ENCODE results near the gene RASA4B. TPM values are rescaled to one million over a fixed set of nuclear protein-coding genes. Genes with fewer than 3 reads are reported as not detected.

RASA4B gene
- total and polyA plus RNA-seq, 2 donors (not counting 3 experiments of a cell fraction or from before 2014, with no cell fraction given), result 3.2 to 9.8 TPM

- Histone ChIP-seq H4K20me1 (replicated peaks; ENCODE audit: control insufficient read depth, extremely low read depth, insufficient read depth, low read length) (no peaks in the 10 kb centered on the region), H3K27me3 (ENCODE audit: control insufficient read depth in 2 of 2, insufficient read depth in 2 of 2, low read length in 2 of 2) (no peaks in the 10 kb centered on the region), H3K9me3 (replicated peaks; ENCODE audit: control insufficient read depth, insufficient read depth, low read length) (no peaks in the 10 kb centered on the region), H3K9me1 (replicated peaks; ENCODE audit: control insufficient read depth, extremely low read depth, insufficient read depth, low read length) (no peaks in the 10 kb centered on the region), H3K4me3 (replicated peaks in 1 of 3; ENCODE audit: insufficient read depth in 1 of 3, low read depth in 1 of 3, low read length in 3 of 3) (no peak overlapping the region), H3K27ac (ENCODE audit: insufficient read depth, low read depth, low read length) (no peak overlapping the region), H3K36me3 (ENCODE audit: control insufficient read depth in 2 of 2, extremely low read depth in 1 of 2, insufficient read depth in 2 of 2, low read length in 2 of 2) (peaks cover 4 to 9% of the 10 kb centered on the region in 2 experiments), H3K4me2 (ENCODE audit: insufficient read depth, low read length) (no peak overlapping the region), H3K4me1 (ENCODE audit: control insufficient read depth, extremely low read depth, insufficient read depth, low read length) (no peaks in the 10 kb centered on the region), H3K9ac (replicated peaks; ENCODE audit: extremely low read depth, insufficient read depth, low read length) (no peak overlapping the region), H3K79me2 (ENCODE audit: control insufficient read depth, insufficient read depth, low read length) (no peaks in the 10 kb centered on the region), H2AFZ (ENCODE audit: low read depth, low read length) (no peak overlapping the region)
- dilution Hi-C loops (cut with MboI; ENCODE audit: extremely low pct_ligation_motif_present, low sequenced_read_pairs), result no loop called here
- ChIA-PET POLR2A (no interaction called here), CTCF (interaction anchor here (1.5 kb wide), 1 partner anchor 21 kb away, joined by 5 read pairs; the partner anchor contains the start of gene ORAI2)
- no peak for TF ChIP-seq EZH2 (IDR thresholded peaks at IDR 0.05; ENCODE audit: borderline replicate concordance, low read depth, low read length, severe bottlenecking)
- no peak for TF ChIP-seq POLR2AphosphoS5 (IDR thresholded peaks at IDR 0.05; ENCODE audit: insufficient read depth, low read depth, low read length)
- TF ChIP-seq CTCF (IDR thresholded peaks at IDR 0.05; ENCODE audit: extremely low read depth in 1 of 2, insufficient read depth in 1 of 2, low read depth in 1 of 2, low read length in 2 of 2), result no peak
- BruUV-seq (replicated peaks), result no TSS peak
- no peak for DNase-seq (ENCODE audit: low read depth, low spot score)
- intact Hi-C loops (cut with micrococcal nuclease), result no loop called here
- no peak for FAIRE-seq
Observed at GRCh38 chr7:102454468-102454867, 63.1 kb downstream of the RASA4B start.

- peaks cover 4 to 7% of the 10 kb centered on the region in 2 experiments for H3K36me3 ChIP-seq (ENCODE audit: control insufficient read depth in 2 of 2, extremely low read depth in 1 of 2, insufficient read depth in 2 of 2, low read length in 2 of 2)
- dilution Hi-C loops (cut with MboI; ENCODE audit: extremely low pct_ligation_motif_present, low sequenced_read_pairs), result no loop called here
- ChIA-PET POLR2A (no interaction called here), CTCF (no interaction called here)
- no TSS peak for BruUV-seq (replicated peaks)
- DNase-seq (ENCODE audit: low read depth, low spot score), result no peak
- TF ChIP-seq EZH2 (IDR thresholded peaks at IDR 0.05; ENCODE audit: borderline replicate concordance, low read depth, low read length, severe bottlenecking), result no peak
- no peak for TF ChIP-seq FOS (IDR thresholded peaks at IDR 0.05; ENCODE audit: borderline replicate concordance, insufficient read depth, low read length)
- no peak for TF ChIP-seq GATA2 (IDR thresholded peaks at IDR 0.05; ENCODE audit: insufficient read depth, insufficient read length, low read depth, low read length)
- no peak for TF ChIP-seq MAX (IDR thresholded peaks at IDR 0.05; ENCODE audit: insufficient read depth, insufficient read length)
- no peak for TF ChIP-seq POLR2AphosphoS5 (IDR thresholded peaks at IDR 0.05; ENCODE audit: insufficient read depth, low read depth, low read length)
- no peak for TF ChIP-seq JUN (IDR thresholded peaks at IDR 0.05; ENCODE audit: borderline replicate concordance, insufficient read depth, insufficient read length, low read depth)
- no peak for TF ChIP-seq MYC (IDR thresholded peaks at IDR 0.05; ENCODE audit: low read depth, low read length)
- no peak for TF ChIP-seq CTCF (IDR thresholded peaks at IDR 0.05; ENCODE audit: extremely low read depth in 1 of 2, insufficient read depth in 1 of 2, low read depth in 1 of 2, low read length in 2 of 2)
- TF ChIP-seq POLR2A (IDR thresholded peaks at IDR 0.05; ENCODE audit: low read depth, low read length), result no peak
- H3K9me3 ChIP-seq (replicated peaks; ENCODE audit: control insufficient read depth, insufficient read depth, low read length), result no peaks in the 10 kb centered on the region
- H3K4me1 ChIP-seq (ENCODE audit: control insufficient read depth, extremely low read depth, insufficient read depth, low read length), result no peaks in the 10 kb centered on the region
- no peaks in the 10 kb centered on the region for H3K27me3 ChIP-seq (ENCODE audit: control insufficient read depth in 2 of 2, insufficient read depth in 2 of 2, low read length in 2 of 2)
- intact Hi-C loops (cut with micrococcal nuclease), result no loop called here
- no peaks in the 10 kb centered on the region for H3K79me2 ChIP-seq (ENCODE audit: control insufficient read depth, insufficient read depth, low read length)
- H4K20me1 ChIP-seq (replicated peaks; ENCODE audit: control insufficient read depth, extremely low read depth, insufficient read depth, low read length), result no peaks in the 10 kb centered on the region
- H2AFZ ChIP-seq (ENCODE audit: low read depth, low read length), result no peak overlapping the region
- H3K27ac ChIP-seq (ENCODE audit: insufficient read depth, low read depth, low read length), result no peak overlapping the region
- no peak for FAIRE-seq
- no peak overlapping the region for H3K4me3 ChIP-seq (replicated peaks in 1 of 3; ENCODE audit: insufficient read depth in 1 of 3, low read depth in 1 of 3, low read length in 3 of 3)
- no peaks in the 10 kb centered on the region for H3K9me1 ChIP-seq (replicated peaks; ENCODE audit: control insufficient read depth, extremely low read depth, insufficient read depth, low read length)
- no peak overlapping the region for H3K9ac ChIP-seq (replicated peaks; ENCODE audit: extremely low read depth, insufficient read depth, low read length)
- H3K4me2 ChIP-seq (ENCODE audit: insufficient read depth, low read length), result no peak overlapping the region
Observed at GRCh38 chr7:102453319-102453718, 64.3 kb downstream of the RASA4B start.

Data from endothelial cell of umbilical vein (primary cell).